Colonic mucosa (tissue), 4 donors: ENCODE data around the gene C17orf100. TPM values are rescaled to one million over a fixed set of nuclear protein-coding genes. Genes with fewer than 3 reads are reported as not detected.

Experiments used
- DNase-seq: peaks from one replicate; pipeline ENCODE4 v3.0.0-alpha.2; 2020
- H3K27ac ChIP-seq: fragments of 200-600 bp; one replicate; pipeline ENCODE4 v1.8.0; 2021
- H3K27me3 ChIP-seq: fragments of 200-600 bp; one replicate; pipeline ENCODE4 v1.8.0; 2021
- H3K36me3 ChIP-seq: fragments of 200-600 bp; one replicate; pipeline ENCODE4 v1.8.0; 2021
- H3K4me1 ChIP-seq: fragments of 200-600 bp; one replicate; pipeline ENCODE4 v1.8.0; 2021; ENCODE audit warnings: mild to moderate bottlenecking
- H3K4me3 ChIP-seq: fragments of 200-600 bp; one replicate; pipeline ENCODE4 v1.8.0; 2021
- H3K9ac ChIP-seq, 2 donors: one replicate each; pipeline ENCODE4 v1.7.0; 2013; ENCODE audit warnings: control low read depth in 2 of 2, low read depth in 2 of 2, low read length in 2 of 2
- H3K9me3 ChIP-seq: fragments of 200-600 bp; one replicate; pipeline ENCODE4 v1.8.0; 2021
- intact Hi-C: fragments of 100-400 bp; cut with DNase I; formaldehyde crosslinking; loops from one replicate; pipeline ENCODE4 v1.14.1; 2022
- microRNA-seq: library from miRNA; unstranded; fragments of <30 nt; microRNA quantifications from one replicate; pipeline ENCODE4, GENCODE V29; 2019
- total RNA-seq, 2 donors: library from RNA; stranded (reverse); fragmentation: NEBNext Ultra II Directional in 1 of 2; extraction: Animal tissue kit (Norgen Biotek cat#: 25700) in 1 of 2; gene quantifications; one replicate each; pipeline ENCODE4 v1.2.1, GENCODE V29; 2021
- TF ChIP-seq, protein P1 (sequence below): fragments of 200-600 bp; IDR thresholded peaks from one replicate; pipeline ENCODE4 v1.8.0; 2022; ENCODE audit warnings: antibody characterized with exemption, mild to moderate bottlenecking
- donor health status: healthy.
- donor health status: DM: no; HTN: no; CAD: no.
- donor health status: DM: no; HTN: no; CAD: no.

The C17orf100 gene
- total RNA-seq, 2 donors from 2014 or later = 1.5 to 1.9 TPM

DNA sequence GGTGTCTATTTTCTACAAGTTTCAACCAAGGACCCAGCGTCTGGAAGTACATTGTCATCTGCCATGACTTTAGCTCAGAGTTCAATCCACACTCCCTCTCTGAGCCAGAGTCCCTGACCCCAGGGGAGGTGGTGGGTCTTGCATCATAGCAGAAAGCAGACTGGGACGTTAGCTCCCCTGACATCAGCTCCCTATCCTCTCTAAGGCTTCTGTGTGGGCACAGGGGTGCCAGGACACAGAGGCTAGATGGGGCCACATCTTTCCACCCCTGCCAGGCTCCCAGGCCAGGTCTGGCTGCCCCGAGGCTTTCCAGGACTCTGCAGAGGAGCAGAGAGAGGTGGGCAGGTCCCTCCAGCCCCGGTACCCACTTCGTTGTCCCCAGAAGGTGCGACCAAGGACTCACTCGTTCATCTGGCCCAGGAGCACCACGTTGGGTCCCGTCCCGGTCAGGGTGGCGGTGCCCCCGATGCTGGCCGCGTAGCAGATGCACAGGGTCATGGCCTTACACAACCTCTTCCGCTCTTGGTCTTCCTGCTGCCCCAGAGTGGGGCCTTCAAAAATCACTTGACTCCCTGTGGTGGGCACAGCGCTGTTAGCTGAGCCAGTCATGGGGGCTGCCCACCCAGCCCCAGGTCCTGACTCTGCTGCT, 51.1 kb downstream of the C17orf100 start:
- no peak overlapping the region for H3K9ac ChIP-seq
- no peak for DNase-seq
- no peak overlapping the region for H3K4me3 ChIP-seq
- H3K27ac ChIP-seq = no peak overlapping the region
- no peaks in the 10 kb centered on the region for H3K9me3 ChIP-seq
- TF ChIP-seq, protein P1, sequence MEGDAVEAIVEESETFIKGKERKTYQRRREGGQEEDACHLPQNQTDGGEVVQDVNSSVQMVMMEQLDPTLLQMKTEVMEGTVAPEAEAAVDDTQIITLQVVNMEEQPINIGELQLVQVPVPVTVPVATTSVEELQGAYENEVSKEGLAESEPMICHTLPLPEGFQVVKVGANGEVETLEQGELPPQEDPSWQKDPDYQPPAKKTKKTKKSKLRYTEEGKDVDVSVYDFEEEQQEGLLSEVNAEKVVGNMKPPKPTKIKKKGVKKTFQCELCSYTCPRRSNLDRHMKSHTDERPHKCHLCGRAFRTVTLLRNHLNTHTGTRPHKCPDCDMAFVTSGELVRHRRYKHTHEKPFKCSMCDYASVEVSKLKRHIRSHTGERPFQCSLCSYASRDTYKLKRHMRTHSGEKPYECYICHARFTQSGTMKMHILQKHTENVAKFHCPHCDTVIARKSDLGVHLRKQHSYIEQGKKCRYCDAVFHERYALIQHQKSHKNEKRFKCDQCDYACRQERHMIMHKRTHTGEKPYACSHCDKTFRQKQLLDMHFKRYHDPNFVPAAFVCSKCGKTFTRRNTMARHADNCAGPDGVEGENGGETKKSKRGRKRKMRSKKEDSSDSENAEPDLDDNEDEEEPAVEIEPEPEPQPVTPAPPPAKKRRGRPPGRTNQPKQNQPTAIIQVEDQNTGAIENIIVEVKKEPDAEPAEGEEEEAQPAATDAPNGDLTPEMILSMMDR = no peak
- no peaks in the 10 kb centered on the region for H3K4me1 ChIP-seq
- intact Hi-C loops = no loop called here
- no peaks in the 10 kb centered on the region for H3K36me3 ChIP-seq
- H3K27me3 ChIP-seq = no peaks in the 10 kb centered on the region

Small RNA genes within 50 kb of the gene (microRNA-seq; reads per million reads assigned to microRNA genes)
- gene MIR4520-1 (not detected), gene MIR4520-2 (not detected)

Other genes with a start within 250 kb of the C17orf100 start
- not detected for gene AIPL1, start 216.6 kb upstream of the C17orf100 start, total RNA-seq
- 10 to 100 TPM in 1 of 2 donors, 1 to 10 TPM in 1; 4.3 to 26.0 TPM for gene PIMREG, start 207.3 kb upstream of the C17orf100 start, total RNA-seq
- gene PITPNM3, start 95.2 kb upstream of the C17orf100 start, total RNA-seq = 10 to 100 TPM; 11.3 to 18.2 TPM
- gene KIAA0753, start 11.1 kb upstream of the C17orf100 start, total RNA-seq = 10 to 100 TPM; 15.7 to 18.5 TPM
- gene TXNDC17, start 10.7 kb upstream of the C17orf100 start, total RNA-seq = 100 to 1,000 TPM; 167 to 207 TPM
- gene MED31, start 157 bp upstream of the C17orf100 start, total RNA-seq = 10 to 100 TPM; 14.3 to 15.2 TPM
- under 1 TPM in 1 of 2 donors, not detected in 1; 0.62 TPM for gene SLC13A5, start 61.6 kb downstream of the C17orf100 start, total RNA-seq
- 10 to 100 TPM in 1 of 2 donors, 1 to 10 TPM in 1; 8.5 to 11.7 TPM for gene XAF1, start 104.3 kb downstream of the C17orf100 start, total RNA-seq
- gene FBXO39, start 124.5 kb downstream of the C17orf100 start, total RNA-seq = not detected
- not detected for gene TEKT1, start 180.0 kb downstream of the C17orf100 start, total RNA-seq